Measurements from ENCODE around the gene MOGAT2. TPM values are rescaled to one million over a fixed set of nuclear protein-coding genes. Genes with fewer than 3 reads are reported as not detected.

MOGAT2 gene
- not detected for total RNA-seq

GRCh38 chr11:75717608-75718418 is at the start of gene MOGAT2:
TSS of gene MOGAT2 (plus strand) at chr11:75717838. CDS start at chr11:75717889, 51 bp downstream.
- H3K4me1 Mint-ChIP-seq (ENCODE audit: low read depth), result no peaks in the 10 kb centered on the region
- no peaks in the 10 kb centered on the region for H3K36me3 Mint-ChIP-seq (ENCODE audit: low read depth)
- intact Hi-C loops (cut with micrococcal nuclease), result no loop called here
- ChIA-PET CTCF (interaction anchor here (1.0 to 2.1 kb wide), 2 partner anchors 12 kb away, joined by 3 to 10 read pairs; no protein-coding TSS in a partner anchor), POLR2A (no interaction called here)
- TF ChIP-seq, protein P1, sequence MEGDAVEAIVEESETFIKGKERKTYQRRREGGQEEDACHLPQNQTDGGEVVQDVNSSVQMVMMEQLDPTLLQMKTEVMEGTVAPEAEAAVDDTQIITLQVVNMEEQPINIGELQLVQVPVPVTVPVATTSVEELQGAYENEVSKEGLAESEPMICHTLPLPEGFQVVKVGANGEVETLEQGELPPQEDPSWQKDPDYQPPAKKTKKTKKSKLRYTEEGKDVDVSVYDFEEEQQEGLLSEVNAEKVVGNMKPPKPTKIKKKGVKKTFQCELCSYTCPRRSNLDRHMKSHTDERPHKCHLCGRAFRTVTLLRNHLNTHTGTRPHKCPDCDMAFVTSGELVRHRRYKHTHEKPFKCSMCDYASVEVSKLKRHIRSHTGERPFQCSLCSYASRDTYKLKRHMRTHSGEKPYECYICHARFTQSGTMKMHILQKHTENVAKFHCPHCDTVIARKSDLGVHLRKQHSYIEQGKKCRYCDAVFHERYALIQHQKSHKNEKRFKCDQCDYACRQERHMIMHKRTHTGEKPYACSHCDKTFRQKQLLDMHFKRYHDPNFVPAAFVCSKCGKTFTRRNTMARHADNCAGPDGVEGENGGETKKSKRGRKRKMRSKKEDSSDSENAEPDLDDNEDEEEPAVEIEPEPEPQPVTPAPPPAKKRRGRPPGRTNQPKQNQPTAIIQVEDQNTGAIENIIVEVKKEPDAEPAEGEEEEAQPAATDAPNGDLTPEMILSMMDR (IDR thresholded peaks at IDR 0.05), result no peak
- ATAC-seq (no peak), DNase-seq (no peak)
- H3K9me3 Mint-ChIP-seq, result no peaks in the 10 kb centered on the region
- H3K27me3 Mint-ChIP-seq, result peaks cover 2% of the 10 kb centered on the region
- H3K27ac Mint-ChIP-seq, result no peak within 1 kb of the TSS
- H3K4me3 Mint-ChIP-seq, result no peak within 1 kb of the TSS

- ChIA-PET CTCF (interaction anchor here (1.5 to 1.7 kb wide), 2 partner anchors 37 to 69 kb away, joined by 3 to 5 read pairs; no protein-coding TSS in a partner anchor), POLR2A (interaction anchor here (0.6 to 0.8 kb wide), 2 partner anchors 9 to 14 kb away, joined by 3 read pairs; no protein-coding TSS in a partner anchor)
- intact Hi-C loops (cut with micrococcal nuclease), result no loop called here
- Mint-ChIP-seq H3K36me3 (ENCODE audit: low read depth) (no peaks in the 10 kb centered on the region), H3K27me3 (peaks cover 63% of the 10 kb centered on the region), H3K9me3 (no peaks in the 10 kb centered on the region), H3K27ac (no peak within 1 kb of the TSS), H3K4me3 (peak within 1 kb of the TSS; percentile 68), H3K4me1 (ENCODE audit: low read depth) (peaks cover 12% of the 10 kb centered on the region)
- ATAC-seq (peak; percentile 55), DNase-seq (peak; percentile 28)
- TF ChIP-seq, protein P1 (IDR thresholded peaks at IDR 0.05), result no peak
Measured at GRCh38 chr11:75668451-75669297, 49.0 kb upstream of the MOGAT2 start, which contains the start of gene MAP6. TSS of gene MAP6 (minus strand) at chr11:75669038. CDS start at chr11:75668369, 669 bp downstream.

DNA sequence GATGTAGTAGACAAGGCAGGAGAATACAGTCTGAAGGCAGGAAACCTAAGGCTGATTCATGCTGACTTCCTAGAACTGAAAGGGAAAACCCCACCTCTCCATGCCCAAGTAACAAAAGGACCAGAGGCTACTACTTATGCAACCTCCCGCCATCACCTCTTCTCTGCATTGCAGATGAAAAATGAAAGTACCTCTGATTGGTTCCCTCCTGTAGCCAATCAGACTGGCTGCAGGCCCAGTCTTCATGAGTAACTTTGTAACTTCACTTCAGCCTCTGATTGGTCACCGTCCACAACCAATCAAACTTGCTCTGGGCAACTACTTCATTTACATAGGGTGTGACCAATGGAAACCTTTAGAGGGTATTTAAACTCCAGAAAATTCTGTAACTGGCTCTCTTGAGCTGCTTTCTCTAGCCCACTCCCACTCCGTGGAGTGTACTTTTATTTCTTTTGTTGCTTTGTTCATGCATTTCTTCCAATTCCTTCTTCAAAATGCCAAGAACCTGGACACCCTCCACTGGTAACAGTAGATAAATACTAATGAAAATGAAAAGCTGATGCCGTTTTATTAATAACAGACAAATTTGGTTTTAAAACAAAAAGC is 43.6 kb upstream of the MOGAT2 start:
- Mint-ChIP-seq H3K4me1 (ENCODE audit: low read depth) (peaks cover 14% of the 10 kb centered on the region), H3K27me3 (peaks cover 45% of the 10 kb centered on the region), H3K27ac (no peak overlapping the region), H3K9me3 (no peaks in the 10 kb centered on the region), H3K36me3 (ENCODE audit: low read depth) (no peaks in the 10 kb centered on the region), H3K4me3 (no peak overlapping the region)
- intact Hi-C loops (cut with micrococcal nuclease), result no loop called here
- TF ChIP-seq, protein P1 (IDR thresholded peaks at IDR 0.05), result no peak
- DNase-seq (peak; percentile 78), ATAC-seq (peak; percentile 97)
- ChIA-PET POLR2A (no interaction called here), CTCF (interaction anchor here (0.8 to 2.1 kb wide), 3 partner anchors 8 to 149 kb away, joined by 3 to 5 read pairs (median 4); partner anchors contain the start of gene GDPD5)

GRCh38 chr11:75677275-75677674 is 40.4 kb upstream of the MOGAT2 start:
- DNase-seq (no peak), ATAC-seq (no peak)
- intact Hi-C loops (cut with micrococcal nuclease), result no loop called here
- peaks cover 13% of the 10 kb centered on the region for H3K4me1 Mint-ChIP-seq (ENCODE audit: low read depth)
- H3K27me3 Mint-ChIP-seq, result peaks cover 29% of the 10 kb centered on the region
- CTCF ChIA-PET, result no interaction called here
- H3K4me3 Mint-ChIP-seq, result no peak overlapping the region
- TF ChIP-seq, protein P1 (IDR thresholded peaks at IDR 0.05), result no peak
- POLR2A ChIA-PET, result no interaction called here
- H3K9me3 Mint-ChIP-seq, result peaks cover under 1% of the 10 kb centered on the region
- no peak overlapping the region for H3K27ac Mint-ChIP-seq
- H3K36me3 Mint-ChIP-seq (ENCODE audit: low read depth), result no peaks in the 10 kb centered on the region

Data from activated CD8-positive, alpha-beta T cell treated with anti-CD3 and anti-CD28 coated beads for 36 hours (primary cell).